Endodermal cell (in vitro differentiated cells): ENCODE data around the gene KCNQ2. TPM values are rescaled to one million over a fixed set of nuclear protein-coding genes. Genes with fewer than 3 reads are reported as not detected.

Experiments
- DNase-seq: peaks from one replicate; pipeline ENCODE4 v3.0.0-alpha.2; 2017
- H3K27ac ChIP-seq: 2 replicates; pipeline ENCODE4 v1.5.1; 2013; ENCODE audit warnings: mild to moderate bottlenecking, low read depth, low read length, moderate library complexity
- H3K27me3 ChIP-seq: 2 replicates; pipeline ENCODE4 v1.6.1; 2013; ENCODE audit warnings: mild to moderate bottlenecking, low read length, moderate library complexity; ENCODE audit not compliant: insufficient read depth, control insufficient read depth, poor library complexity, severe bottlenecking
- H3K36me3 ChIP-seq: 2 replicates; pipeline ENCODE4 v1.7.0; 2013; ENCODE audit warnings: mild to moderate bottlenecking, low read length, moderate library complexity; ENCODE audit not compliant: control insufficient read depth, insufficient read depth
- H3K4me1 ChIP-seq: one replicate; pipeline ENCODE4 v1.7.0; 2013; ENCODE audit warnings: low read length; ENCODE audit not compliant: control insufficient read depth, insufficient read depth
- H3K4me3 ChIP-seq: 2 replicates; pipeline ENCODE4 v1.5.1; 2013; ENCODE audit warnings: mild to moderate bottlenecking, low read length, moderate library complexity
- H3K9ac ChIP-seq: 2 replicates; pipeline ENCODE4 v1.6.1; 2013; ENCODE audit warnings: mild to moderate bottlenecking, low read length, moderate library complexity; ENCODE audit not compliant: poor library complexity, severe bottlenecking; ENCODE audit errors: extremely low read depth
- H3K9me3 ChIP-seq: 2 replicates; pipeline ENCODE4 v1.6.1; 2013; ENCODE audit warnings: mild to moderate bottlenecking, low read length, moderate library complexity; ENCODE audit not compliant: control insufficient read depth
- H3K27ac Mint-ChIP-seq: 2 replicates; pipeline ENCODE4 v1.8.0; 2020; ENCODE audit warnings: mixed read lengths
- H3K27me3 Mint-ChIP-seq: 2 replicates; pipeline ENCODE4 v1.8.0; 2021; ENCODE audit warnings: mild to moderate bottlenecking, mixed read lengths; ENCODE audit not compliant: insufficient read depth
- H3K36me3 Mint-ChIP-seq: 2 replicates; pipeline ENCODE4 v1.8.0; 2020; ENCODE audit warnings: low read depth, mixed read lengths
- H3K4me1 Mint-ChIP-seq: 2 replicates; pipeline ENCODE4 v1.8.0; 2020; ENCODE audit warnings: mixed read lengths
- H3K4me3 Mint-ChIP-seq: 2 replicates; pipeline ENCODE4 v1.8.0; 2020; ENCODE audit warnings: mild to moderate bottlenecking, moderate library complexity, mixed read lengths
- H3K9me3 Mint-ChIP-seq: 2 replicates; pipeline ENCODE4 v1.8.0; 2020; ENCODE audit warnings: mild to moderate bottlenecking, mixed read lengths
- CTCF ChIP-seq: fragments of 200-600 bp; sonication (generic); conservative IDR thresholded peaks from 2 replicates; pipeline ENCODE4 v1.5.0; 2021; ENCODE audit warnings: antibody characterized with exemption, mild to moderate bottlenecking
- WGBS, 2 experiments: methylation state at CpG; one replicate each; pipeline versions ENCODE4 v1.1.5 to v1.1.7; 2013; ENCODE audit warnings: missing lambda C conversion rate in 2 of 2, mixed read lengths in 1 of 2; ENCODE audit not compliant: insufficient coverage in 1 of 2, insufficient read length in 1 of 2; 5-methylcytosine and 5-hydroxymethylcytosine counted together
- total RNA-seq, 2 donors: library from RNA; stranded (reverse); fragmentation: NEBNext Ultra II Directional in 1 of 2; extraction: Animal tissue kit (Norgen Biotek cat#: 25700) in 1 of 2; gene quantifications; 2 replicates in 1 of 2; 3 replicates in 1 of 2; pipeline ENCODE4 v1.2.1, GENCODE V29; 2021

KCNQ2 gene
- total RNA-seq, 2 donors from 2014 or later, result 36.4 to 62.8 TPM

DNA sequence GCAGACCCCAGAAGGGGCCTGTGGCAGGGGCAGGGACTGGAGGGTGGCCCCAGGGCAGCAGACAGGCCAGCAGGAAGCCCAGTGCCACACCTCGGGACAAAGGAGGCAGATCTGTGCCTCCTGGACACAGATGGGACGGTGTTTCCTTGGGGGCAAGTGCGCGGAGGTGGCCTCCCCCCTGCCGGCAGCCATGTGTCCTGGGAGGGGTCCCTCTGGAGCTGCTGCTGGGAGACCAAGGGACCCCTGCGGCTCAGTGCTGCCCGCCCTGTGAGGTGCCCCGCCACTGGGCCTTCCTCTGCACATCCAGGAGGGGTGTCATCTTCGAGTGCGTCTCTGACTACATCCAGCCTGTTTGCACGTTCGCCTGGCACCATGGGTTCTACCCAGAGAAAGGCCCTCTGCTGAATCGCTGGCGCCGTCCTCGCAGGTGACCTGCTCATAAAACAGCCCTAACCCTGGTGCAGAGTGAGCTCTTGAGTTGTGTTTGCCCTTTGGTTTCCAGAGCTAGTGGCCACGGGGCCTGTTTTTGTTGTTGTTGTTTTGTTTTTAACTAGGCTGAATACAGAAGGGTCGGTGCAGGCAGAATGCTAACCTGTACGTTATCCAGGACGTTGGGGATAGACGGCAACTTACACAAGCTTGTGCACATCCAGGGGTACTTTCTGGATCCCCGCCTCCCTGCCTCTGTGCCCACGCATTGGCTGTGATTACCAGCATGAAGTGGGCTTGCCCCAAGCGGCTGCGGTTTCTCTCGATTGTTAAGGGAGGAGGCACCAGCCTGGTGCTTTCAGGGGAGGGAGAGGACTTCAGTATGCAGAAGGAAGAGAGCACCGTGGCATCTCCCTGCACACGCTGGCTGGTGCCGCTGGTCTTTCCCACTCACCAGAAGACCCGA, 1.3 kb upstream of the KCNQ2 start:
- peak overlapping the region; percentile 38 for H3K27ac ChIP-seq
- TF ChIP-seq CTCF, result no peak
- H3K9ac ChIP-seq, result no peak overlapping the region
- DNase-seq, result no peak
- H3K9me3 ChIP-seq, result no peaks in the 10 kb centered on the region
- 43 to 59% methylated on average over 25 to 30 of the region's 30 CpGs for WGBS, 2 experiments
- H3K27me3 Mint-ChIP-seq, result peaks cover 31% of the 10 kb centered on the region
- H3K36me3 ChIP-seq, result no peaks in the 10 kb centered on the region
- H3K27ac Mint-ChIP-seq, result no peak overlapping the region
- no peak overlapping the region for H3K4me3 ChIP-seq
- H3K27me3 ChIP-seq, result peaks cover 28% of the 10 kb centered on the region
- no peaks in the 10 kb centered on the region for H3K4me1 Mint-ChIP-seq
- no peaks in the 10 kb centered on the region for H3K4me1 ChIP-seq
- H3K4me3 Mint-ChIP-seq, result peak overlapping the region; percentile 11
- H3K36me3 Mint-ChIP-seq, result no peaks in the 10 kb centered on the region
- no peaks in the 10 kb centered on the region for H3K9me3 Mint-ChIP-seq

- Mint-ChIP-seq H3K27me3 (peaks cover 32% of the 10 kb centered on the region), H3K27ac (no peak overlapping the region)
Measured at GRCh38 chr20:63472862-63473390, 471 bp upstream of the KCNQ2 start.

DNA sequence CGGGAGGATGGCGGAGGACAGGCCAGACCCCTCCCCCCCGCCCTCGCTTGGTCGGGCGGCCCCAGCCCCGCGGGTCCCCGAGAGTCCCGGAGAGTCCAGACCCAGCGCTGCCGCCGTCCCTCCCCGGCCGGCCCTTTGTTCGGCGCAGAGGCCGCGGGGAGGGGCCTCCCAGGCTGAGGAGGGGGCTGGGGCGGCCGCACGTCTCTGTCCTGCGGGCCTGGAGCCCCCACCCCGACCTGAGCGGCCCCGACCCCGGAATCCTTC, 806 bp downstream of the KCNQ2 start:
- H3K4me1 Mint-ChIP-seq, result no peaks in the 10 kb centered on the region
- peak overlapping the region; percentile 53 for H3K4me3 ChIP-seq

More at GRCh38 chr20:63472862-63473390, 471 bp upstream of the KCNQ2 start:
- peak overlapping the region; percentile 11 for H3K4me3 Mint-ChIP-seq
- WGBS, 2 experiments, result 72 to 82% methylated on average over 6 to 11 of the region's 13 CpGs
- H3K36me3 ChIP-seq, result no peaks in the 10 kb centered on the region
- H3K9me3 ChIP-seq, result no peaks in the 10 kb centered on the region
- H3K4me3 ChIP-seq, result no peak overlapping the region
- H3K4me1 Mint-ChIP-seq, result no peaks in the 10 kb centered on the region
- DNase-seq, result no peak
- TF ChIP-seq CTCF, result no peak
- H3K4me1 ChIP-seq, result no peaks in the 10 kb centered on the region
- H3K27me3 ChIP-seq, result peaks cover 28% of the 10 kb centered on the region
- no peaks in the 10 kb centered on the region for H3K36me3 Mint-ChIP-seq
- H3K27ac ChIP-seq, result no peak overlapping the region
- no peak overlapping the region for H3K9ac ChIP-seq
- no peaks in the 10 kb centered on the region for H3K9me3 Mint-ChIP-seq

More for the DNA sequence above, 806 bp downstream of the KCNQ2 start:
- H3K27ac ChIP-seq, result no peak overlapping the region
- no peaks in the 10 kb centered on the region for H3K9me3 Mint-ChIP-seq
- no peak for TF ChIP-seq CTCF
- H3K9me3 ChIP-seq, result no peaks in the 10 kb centered on the region
- no peak overlapping the region for H3K27ac Mint-ChIP-seq
- no peak overlapping the region for H3K9ac ChIP-seq
- H3K4me3 Mint-ChIP-seq, result peak overlapping the region; percentile 57
- no peaks in the 10 kb centered on the region for H3K4me1 ChIP-seq
- no peaks in the 10 kb centered on the region for H3K36me3 Mint-ChIP-seq
- peaks cover 32% of the 10 kb centered on the region for H3K27me3 Mint-ChIP-seq
- peak; percentile 72 for DNase-seq
- H3K36me3 ChIP-seq, result no peaks in the 10 kb centered on the region
- WGBS, 2 experiments, result 0% methylated on average over 3 to 25 of the region's 27 CpGs
- peaks cover 28% of the 10 kb centered on the region for H3K27me3 ChIP-seq
